Left forelimb (tissue), 1 donor: ENCODE data around the gene UGGT2.
"Not testable (repeated sequence)": the region's sequence is repeated elsewhere in the genome, so short reads cannot be mapped to it uniquely, and the experiment has no call there.

Experiments used
- DNase-seq: peaks from one replicate; pipeline ENCODE4 v3.0.0-alpha.2; 2018; ENCODE audit warnings: low spot score

The UGGT2 gene

DNA sequence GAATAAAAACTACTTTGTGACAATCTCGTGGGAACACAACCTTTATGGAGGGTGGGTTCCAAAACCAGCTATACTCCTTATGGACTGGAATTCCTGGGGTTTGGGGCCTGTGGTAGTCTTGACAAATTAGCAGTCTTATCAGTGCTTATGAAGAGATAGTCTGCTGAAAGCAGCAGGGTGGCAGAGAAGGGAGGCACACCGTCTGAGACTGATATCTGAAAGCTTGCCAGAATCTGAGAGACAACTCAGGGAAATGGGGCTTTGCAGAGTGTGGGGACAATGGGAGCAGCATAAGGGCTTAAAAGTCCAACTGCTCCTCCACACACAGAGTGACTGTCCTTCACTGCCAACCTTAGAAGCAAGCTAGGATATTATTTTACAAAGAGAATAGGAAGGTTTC is 95.9 kb downstream of the UGGT2 start:
- DNase-seq, result no peak

DNA sequence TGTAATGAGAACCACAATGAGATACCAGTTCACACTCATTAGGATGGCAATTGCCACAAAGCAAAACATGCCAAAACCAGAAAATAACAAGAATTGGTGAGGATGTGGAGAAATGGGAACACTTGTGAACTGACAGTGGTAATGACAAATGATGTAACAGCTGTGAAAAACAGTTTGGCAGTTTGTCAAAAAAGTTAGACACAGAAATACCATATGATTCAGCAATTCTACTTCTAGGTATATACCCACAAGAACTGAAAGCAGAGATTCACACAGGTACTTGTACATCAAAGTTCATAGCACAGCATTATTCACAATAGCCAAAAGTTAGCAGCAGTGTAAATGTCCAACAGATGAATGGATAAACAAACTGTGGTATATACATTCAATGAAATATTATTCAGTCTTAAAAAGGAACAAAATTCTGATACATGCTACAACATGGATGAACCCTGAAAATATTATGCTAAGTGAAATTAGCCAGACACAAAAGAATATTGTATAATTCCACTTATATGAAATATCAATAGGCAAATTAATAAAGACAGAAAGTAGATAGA is 96.5 kb downstream of the UGGT2 start:
- no peak for DNase-seq

DNA sequence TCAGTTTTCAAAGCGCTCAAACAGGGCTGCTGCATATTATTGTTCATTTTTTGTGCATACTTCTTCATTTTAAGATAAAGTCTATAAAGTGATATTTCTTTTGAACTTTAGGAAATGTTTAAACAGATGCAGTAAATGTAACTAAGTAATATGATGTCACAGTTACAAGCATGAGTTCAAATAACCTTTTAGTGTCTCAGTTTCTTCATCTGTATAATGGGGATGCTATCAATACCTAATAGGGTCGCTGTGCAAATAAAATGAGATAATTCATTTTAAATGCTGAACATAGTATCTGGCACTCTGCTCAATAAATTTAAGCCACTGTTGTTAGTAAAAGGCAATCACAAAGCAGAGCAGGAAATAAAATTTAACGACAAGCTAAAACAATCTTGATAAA is 97.5 kb downstream of the UGGT2 start:
- DNase-seq, result no peak

DNA sequence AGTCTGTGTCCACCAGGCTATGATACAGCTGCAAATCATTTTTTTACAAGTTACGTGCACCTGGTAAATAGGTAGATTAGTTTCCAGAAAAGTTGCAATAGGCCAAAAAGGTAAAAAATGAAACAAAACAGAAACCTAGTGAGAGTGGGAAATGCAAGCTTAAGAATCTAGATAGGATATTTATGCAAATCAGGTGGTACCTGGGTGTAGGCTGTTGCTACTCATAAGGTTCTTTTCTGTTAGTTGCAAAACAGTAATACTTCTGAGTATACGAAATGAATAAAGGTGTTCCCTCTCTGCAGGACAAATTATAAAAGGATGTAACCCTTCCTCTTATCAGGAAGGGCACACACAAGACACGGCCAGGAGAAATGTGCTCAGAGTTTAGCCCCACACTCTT is 97.9 kb downstream of the UGGT2 start:
- no peak for DNase-seq

DNA sequence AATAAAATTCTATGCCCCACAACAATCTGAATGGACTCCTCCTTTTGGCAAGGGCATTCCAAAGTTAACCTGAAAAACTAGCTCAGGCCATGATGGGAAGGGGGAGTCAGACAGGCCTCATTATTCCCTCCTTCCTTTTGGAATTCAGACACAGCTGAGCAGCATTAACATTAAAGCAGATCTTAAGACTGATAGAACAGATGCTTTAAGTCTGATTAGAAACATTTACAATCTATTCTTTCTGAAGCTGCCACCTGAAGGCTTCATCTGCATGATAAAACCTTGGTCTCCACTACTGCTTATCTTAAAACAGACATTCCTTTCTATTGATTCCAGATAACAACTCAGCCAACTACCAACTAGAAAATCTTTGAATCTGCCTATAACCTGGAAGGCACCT is 98.9 kb downstream of the UGGT2 start:
- DNase-seq, result no peak

GRCh38 chr13:95950103-95950502 is 103.1 kb downstream of the UGGT2 start:
- DNase-seq, result no peak

GRCh38 chr13:95948656-95949055 is 104.5 kb downstream of the UGGT2 start:
- no peak for DNase-seq

- no peak for DNase-seq
Observed at GRCh38 chr13:95937714-95938320, 115.4 kb downstream of the UGGT2 start.

- no peak for DNase-seq
Observed at GRCh38 chr13:95931300-95932025, 121.7 kb downstream of the UGGT2 start.

DNA sequence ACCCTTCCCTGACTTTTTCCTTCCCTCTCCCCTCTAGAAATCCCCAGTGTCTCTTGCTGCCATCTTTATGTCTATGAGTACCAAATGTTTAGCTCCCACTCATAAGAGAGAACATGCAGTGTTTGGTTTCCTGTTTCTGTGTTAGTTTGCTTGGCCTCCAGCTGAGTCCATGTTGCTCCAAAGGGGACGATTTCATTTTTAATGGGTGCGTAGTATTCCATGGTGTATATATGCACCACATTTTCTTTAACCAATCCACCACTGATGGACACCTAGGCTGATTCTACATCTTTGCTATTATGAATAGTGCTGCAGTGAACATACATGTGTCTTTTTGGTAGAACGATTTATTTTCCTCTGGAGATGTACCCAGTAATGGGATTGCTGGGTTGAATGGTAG is 123.8 kb downstream of the UGGT2 start:
- DNase-seq, result no peak

DNA sequence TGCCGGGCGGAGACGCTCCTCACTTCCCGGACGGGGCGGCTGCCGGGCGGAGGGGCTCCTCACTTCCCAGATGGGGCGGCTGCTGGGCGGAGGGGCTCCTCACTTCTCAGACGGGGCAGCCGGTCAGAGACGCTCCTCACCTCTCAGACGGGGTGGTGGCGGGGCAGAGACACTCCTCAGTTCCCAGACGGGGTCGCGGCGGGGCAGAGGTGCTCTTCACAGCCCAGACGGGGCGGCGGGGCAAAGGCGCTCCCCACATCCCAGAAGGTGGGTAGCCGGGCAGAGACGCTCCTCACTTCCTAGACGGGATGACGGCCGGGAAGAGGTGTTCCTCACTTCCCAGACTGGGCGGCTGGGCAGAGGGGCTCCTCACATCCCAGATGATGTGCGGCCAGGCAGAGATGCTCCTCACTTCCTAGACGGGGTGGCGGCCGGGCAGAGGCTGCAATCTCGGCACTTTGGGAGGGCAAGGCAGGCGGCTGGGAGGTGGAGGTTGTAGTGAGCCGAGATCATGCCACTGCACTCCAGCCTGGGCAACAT is 124.8 kb downstream of the UGGT2 start:
- not testable (repeated sequence) for DNase-seq

DNA sequence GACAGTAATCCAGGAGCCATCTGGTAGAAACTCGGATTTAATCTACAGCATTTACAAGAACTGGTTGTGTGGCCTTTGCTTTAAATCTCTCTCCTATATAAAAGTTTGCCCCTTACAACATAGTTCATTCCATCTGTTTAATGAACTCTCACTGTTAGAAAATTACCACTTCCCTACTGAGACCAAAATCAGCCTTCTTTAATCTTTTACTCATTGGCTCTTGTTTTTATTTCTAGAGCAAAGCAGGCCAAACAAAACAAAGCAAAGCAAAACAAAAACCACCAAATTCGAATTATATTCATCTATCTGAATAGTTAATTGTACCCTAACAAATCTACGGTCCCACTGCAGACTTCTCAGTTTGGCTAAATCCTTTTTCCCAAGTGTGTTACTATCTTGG is 127.0 kb downstream of the UGGT2 start:
- DNase-seq, result no peak

DNA sequence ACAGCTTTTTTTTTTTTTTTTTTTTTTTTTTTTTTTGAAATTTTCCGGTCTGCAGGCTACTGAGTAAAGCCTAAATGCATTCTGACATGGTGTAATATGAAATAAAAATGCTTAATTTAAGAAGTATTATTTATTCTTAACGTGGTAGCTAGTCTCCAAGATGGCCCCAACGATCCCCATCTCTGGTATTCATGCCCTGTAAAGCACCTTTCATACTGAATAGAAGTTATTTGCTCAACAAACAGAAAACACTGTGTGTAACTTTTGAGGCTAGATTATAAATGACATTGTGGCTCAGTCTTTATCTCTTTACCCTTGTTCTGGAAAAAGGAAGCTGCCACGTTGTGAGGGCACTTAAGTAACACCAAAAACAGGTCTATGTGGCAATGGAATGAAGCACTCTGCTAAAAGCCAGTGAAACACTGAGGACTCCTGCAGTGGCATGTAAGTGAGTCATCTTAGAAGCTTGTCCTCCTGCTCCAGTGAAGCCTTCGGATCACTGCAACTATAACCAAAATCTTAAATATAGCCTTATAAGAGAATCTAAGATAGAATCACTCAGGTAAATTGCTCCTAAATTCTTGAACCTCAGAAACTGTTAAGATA is 128.7 kb downstream of the UGGT2 start:
- no peak for DNase-seq

DNA sequence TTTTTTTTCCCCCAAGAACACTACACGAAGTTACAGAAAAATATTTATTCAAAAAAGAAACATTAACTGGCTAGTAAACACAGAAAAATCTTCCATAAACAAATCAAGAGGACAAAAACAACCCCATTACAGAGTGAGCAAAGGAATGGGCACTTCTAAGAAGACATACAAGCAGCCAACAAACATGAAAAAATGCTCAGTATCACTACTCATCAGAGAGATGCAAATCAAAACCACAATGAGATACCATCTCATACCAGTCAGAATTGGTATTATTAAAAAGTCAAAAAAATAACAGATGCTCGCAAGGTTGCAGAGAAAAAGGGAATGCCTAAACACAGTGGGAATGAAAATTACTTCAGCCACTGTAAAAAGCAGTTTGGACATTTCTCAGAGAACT is 131.7 kb downstream of the UGGT2 start:
- no peak for DNase-seq

DNA sequence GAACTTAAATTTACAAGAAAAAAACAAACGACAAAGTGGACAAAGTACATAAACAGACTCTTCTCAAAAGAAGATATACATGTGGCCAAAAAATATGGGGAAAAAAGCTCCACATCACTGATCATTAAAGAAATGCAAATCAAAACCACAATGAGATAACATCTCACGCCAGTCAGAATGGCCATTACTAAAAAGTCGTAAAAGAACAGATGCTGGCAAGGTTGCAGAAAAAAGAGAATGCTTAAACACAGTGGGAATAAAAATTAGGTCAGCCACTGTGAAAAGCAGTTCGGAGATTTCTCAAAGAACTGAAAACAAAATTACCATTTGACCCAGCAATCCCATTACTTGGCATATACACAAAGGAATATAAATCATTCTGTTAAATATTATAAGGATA is 132.7 kb downstream of the UGGT2 start:
- no peak for DNase-seq

DNA sequence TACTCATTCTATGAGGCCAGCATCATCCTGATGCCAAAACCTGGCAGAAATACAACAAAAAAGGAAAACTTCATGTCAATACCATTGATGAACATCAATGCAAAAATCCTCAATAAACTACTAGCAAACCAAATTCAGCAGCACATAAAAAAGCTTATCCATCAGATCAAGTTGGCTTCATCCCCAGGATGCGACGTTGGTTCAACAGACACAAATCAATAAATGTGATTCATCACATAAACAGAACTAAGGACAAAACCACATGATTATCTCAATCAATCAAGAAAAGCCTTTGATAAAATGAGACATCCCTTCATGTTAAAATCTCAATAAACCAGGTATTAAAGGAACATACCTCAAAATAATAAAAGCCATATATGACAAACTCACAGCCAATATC is 134.3 kb downstream of the UGGT2 start:
- no peak for DNase-seq

- no peak for DNase-seq
Observed at GRCh38 chr13:95914991-95915501, 138.2 kb downstream of the UGGT2 start.

- no peak for DNase-seq
Observed at GRCh38 chr13:95906999-95907398, 146.2 kb downstream of the UGGT2 start.

- no peak for DNase-seq
Observed at GRCh38 chr13:95903569-95903968, 149.6 kb downstream of the UGGT2 start.

GRCh38 chr13:95902741-95903140 is 150.5 kb downstream of the UGGT2 start:
- no peak for DNase-seq

GRCh38 chr13:95898256-95898655 is 154.9 kb downstream of the UGGT2 start:
- no peak for DNase-seq

GRCh38 chr13:95896301-95896700 is 156.9 kb downstream of the UGGT2 start:
- DNase-seq, result no peak

- DNase-seq, result no peak
Observed at GRCh38 chr13:95893861-95894260, 159.3 kb downstream of the UGGT2 start.
